Measurements from ENCODE around the gene TRPM2. TPM values are rescaled to one million over a fixed set of nuclear protein-coding genes. Genes with fewer than 3 reads are reported as not detected.

The TRPM2 gene
- total and polyA plus RNA-seq, 9 donors = 0.89 to 1.9 (median 1.5) TPM

DNA sequence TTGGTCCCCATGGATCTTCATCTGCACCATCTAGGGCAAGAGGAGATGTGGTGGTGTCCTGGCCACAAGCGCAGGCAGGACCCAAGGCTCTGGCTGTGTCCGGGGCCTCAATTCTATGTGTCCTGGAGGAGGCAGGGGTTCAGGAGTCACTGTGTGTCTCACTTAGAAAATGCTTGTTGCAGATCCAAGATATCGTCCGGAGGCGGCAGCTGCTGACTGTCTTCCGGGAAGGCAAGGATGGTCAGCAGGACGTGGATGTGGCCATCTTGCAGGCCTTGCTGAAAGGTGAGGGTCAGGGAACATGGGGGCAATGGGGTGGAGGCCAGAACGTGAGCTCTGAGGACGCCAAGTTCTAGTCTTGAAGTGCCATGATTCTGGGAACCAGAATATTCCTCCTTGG lies 29.1 kb downstream of the TRPM2 start:
- Histone ChIP-seq H3K27ac (ENCODE audit: low read length) (no peak overlapping the region), H3K36me3 (ENCODE audit: control insufficient read depth, insufficient read depth, low read length) (no peaks in the 10 kb centered on the region)
- WGBS (ENCODE audit: insufficient coverage) = 78% methylated on average over 9 of the region's 9 CpGs

DNA sequence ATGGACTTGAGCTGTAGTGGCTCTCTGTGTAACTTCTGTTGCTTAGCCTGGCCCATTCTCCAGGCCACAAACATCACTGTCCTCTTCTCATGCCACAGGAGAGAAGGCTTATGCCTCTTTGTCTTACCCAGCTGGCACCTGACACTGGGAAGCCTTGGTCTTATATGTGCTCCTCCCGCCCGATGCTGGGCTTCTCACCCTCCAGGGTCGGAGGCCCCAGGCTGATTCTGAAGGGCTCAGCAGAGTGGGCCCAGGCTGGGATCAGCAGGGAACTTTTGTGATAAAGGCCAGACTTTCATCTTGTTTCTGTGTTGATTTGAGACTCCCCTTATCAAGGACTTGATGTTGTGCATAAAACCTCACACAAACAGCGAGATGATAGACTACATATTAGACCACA lies 29.8 kb downstream of the TRPM2 start:
- peaks cover 4% of the 10 kb centered on the region for H3K4me1 ChIP-seq (ENCODE audit: control insufficient read depth, insufficient read depth, low read length)
- no peaks in the 10 kb centered on the region for H3K36me3 ChIP-seq (ENCODE audit: control insufficient read depth, insufficient read depth, low read length)
- peaks cover 4% of the 10 kb centered on the region for H3K27me3 ChIP-seq (ENCODE audit: control insufficient read depth, insufficient read depth, low read length)
- WGBS (ENCODE audit: insufficient coverage) = 81% methylated on average over 3 of the region's 4 CpGs
- peaks cover 9% of the 10 kb centered on the region for H3K9me3 ChIP-seq (replicated peaks; ENCODE audit: control insufficient read depth, low read depth, low read length)
- no peak overlapping the region for H3K27ac ChIP-seq (ENCODE audit: low read length)
- no peak overlapping the region for H3K4me3 ChIP-seq (ENCODE audit: low read length)
- no peak for DNase-seq

More for the DNA sequence above, 29.1 kb downstream of the TRPM2 start:
- Histone ChIP-seq H3K27me3 (ENCODE audit: control insufficient read depth, insufficient read depth, low read length) (peaks cover 4% of the 10 kb centered on the region), H3K4me1 (ENCODE audit: control insufficient read depth, insufficient read depth, low read length) (peaks cover 4% of the 10 kb centered on the region), H3K9me3 (replicated peaks; ENCODE audit: control insufficient read depth, low read depth, low read length) (peaks cover 9% of the 10 kb centered on the region), H3K4me3 (ENCODE audit: low read length) (no peak overlapping the region)
- DNase-seq = no peak

GRCh38 chr21:44384968-44385367 lies 31.5 kb downstream of the TRPM2 start:
- no peaks in the 10 kb centered on the region for H3K36me3 ChIP-seq (ENCODE audit: control insufficient read depth, insufficient read depth, low read length)
- H3K4me3 ChIP-seq (ENCODE audit: low read length) = no peak overlapping the region
- H3K4me1 ChIP-seq (ENCODE audit: control insufficient read depth, insufficient read depth, low read length) = peaks cover 3% of the 10 kb centered on the region
- no peak overlapping the region for H3K27ac ChIP-seq (ENCODE audit: low read length)
- DNase-seq = no peak
- H3K9me3 ChIP-seq (replicated peaks; ENCODE audit: control insufficient read depth, low read depth, low read length) = peaks cover 9% of the 10 kb centered on the region
- H3K27me3 ChIP-seq (ENCODE audit: control insufficient read depth, insufficient read depth, low read length) = peaks cover 4% of the 10 kb centered on the region
- no CpG with 5 or more reads among the region's 2 CpGs for WGBS (ENCODE audit: insufficient coverage)

GRCh38 chr21:44389335-44389734 lies 35.9 kb downstream of the TRPM2 start:
- peaks cover 9% of the 10 kb centered on the region for H3K9me3 ChIP-seq (replicated peaks; ENCODE audit: control insufficient read depth, low read depth, low read length)

GRCh38 chr21:44390886-44391285 lies 37.5 kb downstream of the TRPM2 start:
- DNase-seq = no peak
- Histone ChIP-seq H3K27ac (ENCODE audit: low read length) (no peak overlapping the region), H3K9me3 (replicated peaks; ENCODE audit: control insufficient read depth, low read depth, low read length) (peaks cover 6% of the 10 kb centered on the region), H3K27me3 (ENCODE audit: control insufficient read depth, insufficient read depth, low read length) (peaks cover 7% of the 10 kb centered on the region), H3K36me3 (ENCODE audit: control insufficient read depth, insufficient read depth, low read length) (no peaks in the 10 kb centered on the region), H3K4me1 (ENCODE audit: control insufficient read depth, insufficient read depth, low read length) (no peaks in the 10 kb centered on the region), H3K4me3 (ENCODE audit: low read length) (no peak overlapping the region)
- 93% methylated on average over 6 of the region's 8 CpGs for WGBS (ENCODE audit: insufficient coverage)

More at GRCh38 chr21:44389335-44389734, 35.9 kb downstream of the TRPM2 start:
- WGBS (ENCODE audit: insufficient coverage) = no CpG with 5 or more reads among the region's 1 CpG
- Histone ChIP-seq H3K27me3 (ENCODE audit: control insufficient read depth, insufficient read depth, low read length) (peaks cover 7% of the 10 kb centered on the region), H3K4me1 (ENCODE audit: control insufficient read depth, insufficient read depth, low read length) (no peaks in the 10 kb centered on the region), H3K4me3 (ENCODE audit: low read length) (no peak overlapping the region), H3K27ac (ENCODE audit: low read length) (no peak overlapping the region), H3K36me3 (ENCODE audit: control insufficient read depth, insufficient read depth, low read length) (no peaks in the 10 kb centered on the region)
- no peak for DNase-seq

- Histone ChIP-seq H3K27me3 (ENCODE audit: control insufficient read depth, insufficient read depth, low read length) (peaks cover 7% of the 10 kb centered on the region), H3K36me3 (ENCODE audit: control insufficient read depth, insufficient read depth, low read length) (no peaks in the 10 kb centered on the region), H3K4me3 (ENCODE audit: low read length) (no peak overlapping the region), H3K9me3 (replicated peaks; ENCODE audit: control insufficient read depth, low read depth, low read length) (peaks cover 6% of the 10 kb centered on the region), H3K27ac (ENCODE audit: low read length) (no peak overlapping the region), H3K4me1 (ENCODE audit: control insufficient read depth, insufficient read depth, low read length) (no peaks in the 10 kb centered on the region)
- peak; percentile 65 for DNase-seq
- 39% methylated on average over 23 of the region's 34 CpGs for WGBS (ENCODE audit: insufficient coverage)
These were observed 38.1 kb downstream of the TRPM2 start for GRCh38 chr21:44391345-44392091.

GRCh38 chr21:44392185-44392584 lies 38.8 kb downstream of the TRPM2 start:
- 60% methylated on average over 1 of the region's 6 CpGs for WGBS (ENCODE audit: insufficient coverage)

DNA sequence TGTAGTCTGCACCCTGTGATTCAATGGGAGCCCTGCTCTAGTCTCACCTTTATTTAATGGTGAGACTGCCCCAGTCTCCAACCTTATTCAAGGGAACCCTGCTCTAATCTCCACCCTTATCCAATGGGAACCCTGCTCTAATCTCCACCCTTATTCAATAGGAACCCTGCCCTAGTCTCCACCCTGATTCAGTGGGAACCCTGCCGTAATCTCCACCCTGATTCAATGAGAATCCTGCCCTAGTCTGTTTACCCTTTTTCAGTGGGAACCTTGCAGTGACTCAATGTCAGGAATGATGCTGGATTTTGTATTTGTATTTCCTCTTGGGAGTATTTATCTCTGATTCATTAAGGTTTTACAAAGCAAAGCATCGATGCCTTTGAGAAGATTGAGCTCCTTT lies 39.5 kb downstream of the TRPM2 start:
- WGBS (ENCODE audit: insufficient coverage) = no CpG with 5 or more reads among the region's 2 CpGs
- no peaks in the 10 kb centered on the region for H3K36me3 ChIP-seq (ENCODE audit: control insufficient read depth, insufficient read depth, low read length)
- no peaks in the 10 kb centered on the region for H3K9me3 ChIP-seq (replicated peaks; ENCODE audit: control insufficient read depth, low read depth, low read length)
- no peak overlapping the region for H3K27ac ChIP-seq (ENCODE audit: low read length)
- DNase-seq = no peak
- no peaks in the 10 kb centered on the region for H3K4me1 ChIP-seq (ENCODE audit: control insufficient read depth, insufficient read depth, low read length)
- peaks cover 7% of the 10 kb centered on the region for H3K27me3 ChIP-seq (ENCODE audit: control insufficient read depth, insufficient read depth, low read length)
- H3K4me3 ChIP-seq (ENCODE audit: low read length) = no peak overlapping the region

More at GRCh38 chr21:44392185-44392584, 38.8 kb downstream of the TRPM2 start:
- no peak overlapping the region for H3K27ac ChIP-seq (ENCODE audit: low read length)
- H3K4me1 ChIP-seq (ENCODE audit: control insufficient read depth, insufficient read depth, low read length) = no peaks in the 10 kb centered on the region
- DNase-seq = no peak
- no peak overlapping the region for H3K4me3 ChIP-seq (ENCODE audit: low read length)
- H3K27me3 ChIP-seq (ENCODE audit: control insufficient read depth, insufficient read depth, low read length) = peaks cover 7% of the 10 kb centered on the region
- peaks cover 1% of the 10 kb centered on the region for H3K9me3 ChIP-seq (replicated peaks; ENCODE audit: control insufficient read depth, low read depth, low read length)
- H3K36me3 ChIP-seq (ENCODE audit: control insufficient read depth, insufficient read depth, low read length) = no peaks in the 10 kb centered on the region

DNA sequence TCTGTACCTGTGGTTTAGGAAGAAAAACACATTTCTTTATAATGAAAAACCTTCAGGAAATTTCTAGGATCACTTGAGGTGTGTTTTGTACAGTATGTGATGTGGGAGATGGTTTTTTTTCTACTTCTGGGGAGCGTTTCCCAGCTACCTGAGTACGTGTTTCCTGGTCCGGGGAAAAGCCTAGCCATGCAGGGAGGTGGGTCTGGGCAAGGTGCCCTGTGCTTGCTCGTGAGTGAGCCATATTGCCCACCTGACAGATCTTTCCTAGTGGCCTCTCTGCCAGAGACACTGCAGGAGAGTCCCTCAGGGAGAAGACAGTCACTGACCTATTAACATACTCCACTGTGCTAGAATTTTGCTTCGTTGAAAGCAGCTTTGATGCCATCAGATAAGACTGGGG lies 41.3 kb downstream of the TRPM2 start:
- H3K36me3 ChIP-seq (ENCODE audit: control insufficient read depth, insufficient read depth, low read length) = no peaks in the 10 kb centered on the region
- no peak for DNase-seq
- WGBS (ENCODE audit: insufficient coverage) = 76% methylated on average over 4 of the region's 5 CpGs
- no peak overlapping the region for H3K4me3 ChIP-seq (ENCODE audit: low read length)
- H3K4me1 ChIP-seq (ENCODE audit: control insufficient read depth, insufficient read depth, low read length) = no peaks in the 10 kb centered on the region
- H3K27ac ChIP-seq (ENCODE audit: low read length) = no peak overlapping the region
- peaks cover 7% of the 10 kb centered on the region for H3K27me3 ChIP-seq (ENCODE audit: control insufficient read depth, insufficient read depth, low read length)
- H3K9me3 ChIP-seq (replicated peaks; ENCODE audit: control insufficient read depth, low read depth, low read length) = no peaks in the 10 kb centered on the region

GRCh38 chr21:44395260-44395659 lies 41.8 kb downstream of the TRPM2 start:
- Histone ChIP-seq H3K9me3 (replicated peaks; ENCODE audit: control insufficient read depth, low read depth, low read length) (no peaks in the 10 kb centered on the region), H3K27me3 (ENCODE audit: control insufficient read depth, insufficient read depth, low read length) (peaks cover 7% of the 10 kb centered on the region), H3K4me3 (ENCODE audit: low read length) (no peak overlapping the region), H3K27ac (ENCODE audit: low read length) (no peak overlapping the region), H3K36me3 (ENCODE audit: control insufficient read depth, insufficient read depth, low read length) (no peaks in the 10 kb centered on the region), H3K4me1 (ENCODE audit: control insufficient read depth, insufficient read depth, low read length) (no peaks in the 10 kb centered on the region)
- 73% methylated on average over 10 of the region's 11 CpGs for WGBS (ENCODE audit: insufficient coverage)
- no peak for DNase-seq

Data from muscle of leg (tissue), 11 donors.